HEK293 (cell line): ENCODE data around the gene HOXA6.

Source experiments
- CTCF ChIA-PET: fragments of 350-600 bp; formaldehyde crosslinking; extraction: SDS; loops from one replicate; lab custom pipeline; 2021; ENCODE audit warnings: antibody characterized with exemption; lab: Yijun Ruan, JAX
- POLR2A ChIA-PET: fragments of 300-600 bp; formaldehyde crosslinking; extraction: SDS; loops from one replicate; lab custom pipeline; 2020; ENCODE audit warnings: antibody characterized with exemption, inconsistent platforms; lab: Yijun Ruan, JAX
- H3K27ac ChIP-seq: fragments of 200-500 bp; sonication (Bioruptor generic); 2 replicates; pipeline ENCODE4 v1.5.1; 2014; ENCODE audit warnings: low read depth, low read length, control low read depth, inconsistent platforms; ENCODE audit errors: extremely low read depth
- H3K36me3 ChIP-seq, 2 experiments: fragments of 200-500 bp in 1 of 2; sonication (Bioruptor generic) in 1 of 2; 1 replicate in 1 of 2; 2 replicates in 1 of 2; pipeline ENCODE4 v1.5.1; 2014 to 2017; ENCODE audit warnings: inconsistent platforms in 2 of 2, low read length in 2 of 2; ENCODE audit not compliant: control insufficient read depth in 2 of 2, insufficient read depth in 1 of 2
- H3K4me1 ChIP-seq: fragments of 200-500 bp; sonication (Bioruptor generic); 2 replicates; pipeline ENCODE4 v1.5.1; 2014; ENCODE audit warnings: mild to moderate bottlenecking, low read length, inconsistent platforms; ENCODE audit not compliant: control insufficient read depth, insufficient read depth
- H3K4me3 ChIP-seq: 2 replicates; pipeline ENCODE4 v1.5.1; 2011; ENCODE audit warnings: low read depth, mild to moderate bottlenecking, control low read depth, low read length, moderate library complexity
- H3K9me3 ChIP-seq: fragments of 200-500 bp; sonication (Bioruptor generic); 2 replicates; pipeline ENCODE4 v1.5.1; 2014; ENCODE audit warnings: low read depth, low read length, inconsistent platforms; ENCODE audit not compliant: control insufficient read depth, insufficient read depth
- ATF2 ChIP-seq: fragments of 450-650 bp; formaldehyde crosslinking; IDR thresholded peaks from 2 replicates; pipeline ENCODE4 v1.5.1; 2016; ENCODE audit warnings: missing biosample characterization, missing genetic modification characterization, low read depth
- KLF7 ChIP-seq: fragments of 450-650 bp; formaldehyde crosslinking; IDR thresholded peaks from 2 replicates; pipeline ENCODE4 v1.5.1; 2016; ENCODE audit warnings: missing biosample characterization, missing genetic modification characterization, borderline replicate concordance
- KLF9 ChIP-seq: fragments of 450-650 bp; formaldehyde crosslinking; IDR thresholded peaks from 2 replicates; pipeline ENCODE4 v1.5.1; 2016; ENCODE audit warnings: missing biosample characterization, missing genetic modification characterization, low read depth
- PRDM10 ChIP-seq: fragments of 450-650 bp; formaldehyde crosslinking; IDR thresholded peaks from 2 replicates; pipeline ENCODE4 v1.5.1; 2016; ENCODE audit warnings: missing biosample characterization, missing genetic modification characterization
- SP2 ChIP-seq: fragments of 450-650 bp; formaldehyde crosslinking; IDR thresholded peaks from 2 replicates; pipeline ENCODE4 v1.5.1; 2016; ENCODE audit warnings: missing biosample characterization, missing genetic modification characterization
- ZBTB20 ChIP-seq: fragments of 450-650 bp; formaldehyde crosslinking; IDR thresholded peaks from 2 replicates; pipeline ENCODE4 v1.5.1; 2016; ENCODE audit warnings: missing biosample characterization, missing genetic modification characterization
- ZBTB21 ChIP-seq: fragments of 450-650 bp; formaldehyde crosslinking; IDR thresholded peaks from 2 replicates; pipeline ENCODE4 v1.5.1; 2017; ENCODE audit warnings: missing biosample characterization, missing genetic modification characterization
- ZBTB6 ChIP-seq: fragments of 450-650 bp; formaldehyde crosslinking; IDR thresholded peaks from 2 replicates; pipeline ENCODE4 v1.5.1; 2017; ENCODE audit warnings: missing biosample characterization, missing genetic modification characterization
- ZNF140 ChIP-seq: fragments of 450-650 bp; formaldehyde crosslinking; IDR thresholded peaks from 2 replicates; pipeline ENCODE4 v1.5.1; 2016; ENCODE audit warnings: missing biosample characterization, missing genetic modification characterization
- ZNF169 ChIP-seq: fragments of 450-650 bp; formaldehyde crosslinking; IDR thresholded peaks from 2 replicates; pipeline ENCODE4 v1.5.1; 2016; ENCODE audit warnings: missing biosample characterization, missing genetic modification characterization
- ZNF248 ChIP-seq: fragments of 450-650 bp; formaldehyde crosslinking; IDR thresholded peaks from 2 replicates; pipeline ENCODE4 v1.5.1; 2017; ENCODE audit warnings: missing biosample characterization, missing genetic modification characterization
- ZNF501 ChIP-seq: fragments of 450-650 bp; formaldehyde crosslinking; IDR thresholded peaks from 2 replicates; pipeline ENCODE4 v1.5.1; 2016; ENCODE audit warnings: missing biosample characterization, missing genetic modification characterization
- ZNF549 ChIP-seq: fragments of 450-650 bp; IDR thresholded peaks from 2 replicates; pipeline ENCODE4 v1.5.1; 2018; ENCODE audit warnings: missing biosample characterization, missing genetic modification characterization, mild to moderate bottlenecking, inconsistent platforms, moderate library complexity
- ZNF580 ChIP-seq: fragments of 450-650 bp; formaldehyde crosslinking; IDR thresholded peaks from 2 replicates; pipeline ENCODE4 v1.5.1; 2016; ENCODE audit warnings: missing biosample characterization, missing genetic modification characterization
- ZNF600 ChIP-seq: fragments of 450-650 bp; formaldehyde crosslinking; IDR thresholded peaks from 2 replicates; pipeline ENCODE4 v1.5.1; 2016; ENCODE audit warnings: missing biosample characterization, missing genetic modification characterization
- ZNF621 ChIP-seq: fragments of 450-650 bp; formaldehyde crosslinking; IDR thresholded peaks from 2 replicates; pipeline ENCODE4 v1.5.1; 2017; ENCODE audit warnings: missing biosample characterization, missing genetic modification characterization
- ZNF629 ChIP-seq: fragments of 450-650 bp; formaldehyde crosslinking; IDR thresholded peaks from 2 replicates; pipeline ENCODE4 v1.5.1; 2017; ENCODE audit warnings: missing biosample characterization, missing genetic modification characterization
- ZNF639 ChIP-seq: fragments of 450-650 bp; formaldehyde crosslinking; IDR thresholded peaks from 2 replicates; pipeline ENCODE4 v1.5.1; 2016; ENCODE audit warnings: missing biosample characterization, missing genetic modification characterization
- ZNF692 ChIP-seq: fragments of 450-650 bp; formaldehyde crosslinking; IDR thresholded peaks from 2 replicates; pipeline ENCODE4 v1.5.1; 2016; ENCODE audit warnings: missing biosample characterization, missing genetic modification characterization
- ZNF776 ChIP-seq: fragments of 450-650 bp; formaldehyde crosslinking; IDR thresholded peaks from 2 replicates; pipeline ENCODE4 v1.5.0; 2017; ENCODE audit warnings: missing biosample characterization, missing genetic modification characterization, borderline replicate concordance
- ZXDB ChIP-seq: fragments of 450-650 bp; formaldehyde crosslinking; IDR thresholded peaks from 2 replicates; pipeline ENCODE4 v1.5.1; 2016; ENCODE audit warnings: missing biosample characterization, missing genetic modification characterization

Gene HOXA6

GRCh38 chr7:27172823-27173510 lies 25.4 kb upstream of the HOXA6 start (continued):
- TF ChIP-seq ZBTB21 (tag by site-specific recombination) (no peak), ZNF621 (tag by site-specific recombination) (no peak), KLF7 (tag by site-specific recombination) (peak; percentile 68; the same call in 1 of the 2 replicates), ZNF629 (tag by site-specific recombination) (peak; percentile 48; the same call in 1 of the 2 replicates), ZNF692 (0 out of 2 replicates have a peak, but pooled peaks have one; percentile 32), KLF9 (tag by site-specific recombination) (0 out of 2 replicates have a peak, but pooled peaks have one; percentile 35), ZNF140 (tag by site-specific recombination) (no peak), ZNF639 (tag by site-specific recombination) (no peak)

GRCh38 chr7:27172315-27172774 lies 24.8 kb upstream of the HOXA6 start:
- TF ChIP-seq ZNF169 (tag by site-specific recombination): no peak
- TF ChIP-seq ZBTB20: peak; percentile 65
- TF ChIP-seq ZBTB6 (tag by site-specific recombination): no peak
- TF ChIP-seq ZNF580 (tag by site-specific recombination): no peak
- no peak for TF ChIP-seq ZNF549
- no peak for TF ChIP-seq ZNF248 (tag by site-specific recombination)
- TF ChIP-seq, all 188 proteins: peak for 1
- ChIA-PET POLR2A (interaction anchor here (0.6 to 11.2 kb wide), 16 partner anchors 7 to 1316 kb away, joined by 3 to 237 read pairs (median 6); partner anchors contain the start of genes CBX3, HOXA11, HOXA13 and HOXA6), CTCF (interaction anchor here (0.5 to 0.8 kb wide), 2 partner anchors 10 to 360 kb away, joined by 3 read pairs; no protein-coding TSS in a partner anchor)
- H3K4me1 ChIP-seq: peaks cover 12% of the 10 kb centered on the region
- H3K36me3 ChIP-seq: peaks cover 8 to 24% of the 10 kb centered on the region in 2 experiments
- no peaks in the 10 kb centered on the region for H3K9me3 ChIP-seq
- H3K27ac ChIP-seq: peak overlapping the region; percentile 100
- H3K4me3 ChIP-seq: peak overlapping the region; percentile 76

- peak overlapping the region; percentile 100 for H3K27ac ChIP-seq
- peaks cover 17% of the 10 kb centered on the region for H3K4me1 ChIP-seq
- ChIA-PET CTCF (interaction anchor here (0.6 to 1.3 kb wide), 4 partner anchors 9 to 487 kb away, joined by 3 to 5 read pairs (median 4); no protein-coding TSS in a partner anchor), POLR2A (interaction anchor here (0.6 to 11.2 kb wide), 8 partner anchors 8 to 315 kb away, joined by 3 to 237 read pairs (median 7); partner anchors contain the start of genes HOXA11 and HOXA7)
- peaks cover 8 to 24% of the 10 kb centered on the region in 2 experiments for H3K36me3 ChIP-seq
- H3K9me3 ChIP-seq: no peaks in the 10 kb centered on the region
- H3K4me3 ChIP-seq: peak overlapping the region; percentile 76
- TF ChIP-seq ATF2 (tag by site-specific recombination) (no peak), ZXDB (peak; percentile 4; the same call in 1 of the 2 replicates), ZBTB20 (peak; percentile 31; the same call in 1 of the 2 replicates), PRDM10 (tag by site-specific recombination) (peak; percentile 93), ZNF501 (tag by site-specific recombination) (0 out of 2 replicates have a peak, but pooled peaks have one; percentile 43), ZNF621 (tag by site-specific recombination) (no peak), ZNF600 (tag by site-specific recombination) (peak; percentile 96), ZNF776 (no peak), SP2 (tag by site-specific recombination) (peak; percentile 59)
Measured at GRCh38 chr7:27171637-27172314, 24.2 kb upstream of the HOXA6 start.
